Measurements from ENCODE around the gene SYT2. TPM values are rescaled to one million over a fixed set of nuclear protein-coding genes. Genes with fewer than 3 reads are reported as not detected.

SYT2 gene
- polyA plus RNA-seq, 1 of the 3 experiments (the other 2 are of a cell fraction): 0.03 TPM

- POLR2A ChIA-PET: no interaction called here
- CTCF ChIA-PET: interaction anchor here (1.3 to 7.7 kb wide), 2 partner anchors 9 to 91 kb away, joined by 3 to 57 read pairs; no protein-coding TSS in a partner anchor
- no peak for TF ChIP-seq IRF3 (IDR thresholded peaks at IDR 0.05; ENCODE audit: low read depth, low read length)
- no peak for TF ChIP-seq EP300 (IDR thresholded peaks at IDR 0.05; ENCODE audit: borderline replicate concordance in 1 of 2, low read depth in 1 of 2, low read length in 1 of 2)
- no peak for TF ChIP-seq POLR2AphosphoS5 (IDR thresholded peaks at IDR 0.05; ENCODE audit: low read depth, low read length)
- no peak for TF ChIP-seq RAD21 (IDR thresholded peaks at IDR 0.05; ENCODE audit: low read length)
- TF ChIP-seq GABPA (IDR thresholded peaks at IDR 0.05; ENCODE audit: low read depth): no peak
- TF ChIP-seq RCOR1 (IDR thresholded peaks at IDR 0.05; ENCODE audit: low read length): no peak
- no peak for TF ChIP-seq FOXM1 (IDR thresholded peaks at IDR 0.05; ENCODE audit: low read depth)
- WGBS (ENCODE audit: low lambda C conversion rate): 90% methylated on average over 3 of the region's 7 CpGs
- Histone ChIP-seq H3K9me2 (no peaks in the 10 kb centered on the region), H3K9me3 (no peaks in the 10 kb centered on the region), H3K4me2 (no peak overlapping the region), H3K4me3 (ENCODE audit: low read depth in 2 of 2, low read length in 1 of 2) (no peak overlapping the region), H4K20me1 (ENCODE audit: insufficient read depth) (no peaks in the 10 kb centered on the region), H3F3A (replicated peaks; ENCODE audit: insufficient read depth) (peaks cover 15% of the 10 kb centered on the region), H3K79me2 (ENCODE audit: insufficient read depth) (no peaks in the 10 kb centered on the region), H3K27ac (ENCODE audit: low read depth in 2 of 2, low read length in 1 of 2) (no peak overlapping the region), H3K9ac (no peak overlapping the region), H3K27me3 (ENCODE audit: insufficient read depth) (no peaks in the 10 kb centered on the region), H3K4me1 (ENCODE audit: control insufficient read depth in 1 of 2, insufficient read depth in 2 of 2, low read depth in 1 of 2, low read length in 1 of 2) (peaks cover 16 to 39% of the 10 kb centered on the region in 2 experiments), H2AFZ (ENCODE audit: low read depth) (no peak overlapping the region), H3K36me3 (replicated peaks in 1 of 2; ENCODE audit: control insufficient read depth in 1 of 2, insufficient read depth in 2 of 2, low read length in 1 of 2) (no peaks in the 10 kb centered on the region)
- no peak for DNase-seq
These were observed 118.1 kb downstream of the SYT2 start for GRCh38 chr1:202592146-202592545.

GRCh38 chr1:202591515-202591914 is 118.7 kb downstream of the SYT2 start:
- Histone ChIP-seq H3K9me2 (no peaks in the 10 kb centered on the region), H3K9me3 (no peaks in the 10 kb centered on the region), H3K4me1 (ENCODE audit: control insufficient read depth in 1 of 2, insufficient read depth in 2 of 2, low read depth in 1 of 2, low read length in 1 of 2) (peaks cover 19 to 44% of the 10 kb centered on the region in 2 experiments), H3K27me3 (ENCODE audit: insufficient read depth) (no peaks in the 10 kb centered on the region), H3K27ac (ENCODE audit: low read depth in 2 of 2, low read length in 1 of 2) (no peak overlapping the region), H3K4me3 (ENCODE audit: low read depth in 2 of 2, low read length in 1 of 2) (no peak overlapping the region), H3K9ac (no peak overlapping the region), H4K20me1 (ENCODE audit: insufficient read depth) (no peaks in the 10 kb centered on the region), H3K79me2 (ENCODE audit: insufficient read depth) (no peaks in the 10 kb centered on the region), H3K36me3 (replicated peaks in 1 of 2; ENCODE audit: control insufficient read depth in 1 of 2, insufficient read depth in 2 of 2, low read length in 1 of 2) (no peaks in the 10 kb centered on the region), H3F3A (replicated peaks; ENCODE audit: insufficient read depth) (peaks cover 15% of the 10 kb centered on the region), H2AFZ (ENCODE audit: low read depth) (no peak overlapping the region), H3K4me2 (no peak overlapping the region)
- ChIA-PET POLR2A (no interaction called here), CTCF (interaction anchor here (0.6 to 7.7 kb wide), 3 partner anchors 9 to 90 kb away, joined by 3 to 57 read pairs (median 3); no protein-coding TSS in a partner anchor)
- WGBS (ENCODE audit: low lambda C conversion rate): 97% methylated on average over 5 of the region's 7 CpGs
- TF ChIP-seq YY1 (IDR thresholded peaks at IDR 0.05; ENCODE audit: low read depth): no peak
- DNase-seq: no peak

- ChIA-PET CTCF (interaction anchor here (1.3 to 7.7 kb wide), 2 partner anchors 10 to 90 kb away, joined by 3 to 57 read pairs; no protein-coding TSS in a partner anchor), POLR2A (no interaction called here)
- H3K27me3 ChIP-seq (ENCODE audit: insufficient read depth): no peaks in the 10 kb centered on the region
- DNase-seq: no peak
- H4K20me1 ChIP-seq (ENCODE audit: insufficient read depth): no peaks in the 10 kb centered on the region
- no peak overlapping the region for H3K27ac ChIP-seq (ENCODE audit: low read depth in 2 of 2, low read length in 1 of 2)
- H3K36me3 ChIP-seq (replicated peaks in 1 of 2; ENCODE audit: control insufficient read depth in 1 of 2, insufficient read depth in 2 of 2, low read length in 1 of 2): no peaks in the 10 kb centered on the region
- no peak overlapping the region for H3K4me3 ChIP-seq (ENCODE audit: low read depth in 2 of 2, low read length in 1 of 2)
- WGBS (ENCODE audit: low lambda C conversion rate): 95% methylated on average over 5 of the region's 5 CpGs
- peaks cover 15% of the 10 kb centered on the region for H3F3A ChIP-seq (replicated peaks; ENCODE audit: insufficient read depth)
- H3K9ac ChIP-seq: no peak overlapping the region
- H3K79me2 ChIP-seq (ENCODE audit: insufficient read depth): no peaks in the 10 kb centered on the region
- no peaks in the 10 kb centered on the region for H3K9me2 ChIP-seq
- H2AFZ ChIP-seq (ENCODE audit: low read depth): no peak overlapping the region
- peaks cover 25 to 49% of the 10 kb centered on the region in 2 experiments for H3K4me1 ChIP-seq (ENCODE audit: control insufficient read depth in 1 of 2, insufficient read depth in 2 of 2, low read depth in 1 of 2, low read length in 1 of 2)
- TF ChIP-seq SMC3 (IDR thresholded peaks at IDR 0.05; ENCODE audit: low read depth, low read length) (no peak), MAX (IDR thresholded peaks at IDR 0.05; ENCODE audit: low read depth) (no peak), CTCF (IDR thresholded peaks at IDR 0.05) (no peak)
- H3K9me3 ChIP-seq: no peaks in the 10 kb centered on the region
- no peak overlapping the region for H3K4me2 ChIP-seq
These were observed 119.3 kb downstream of the SYT2 start for GRCh38 chr1:202590975-202591411.

All from SK-N-SH (cell line).